NCI-H2171 (cell line): Measurements from ENCODE around the gene MED26.

ENCODE experiments used
- DNase-seq: peaks from one replicate; lab custom pipeline; 2025; lab: John Stamatoyannopoulos, UW

MED26 gene

DNA sequence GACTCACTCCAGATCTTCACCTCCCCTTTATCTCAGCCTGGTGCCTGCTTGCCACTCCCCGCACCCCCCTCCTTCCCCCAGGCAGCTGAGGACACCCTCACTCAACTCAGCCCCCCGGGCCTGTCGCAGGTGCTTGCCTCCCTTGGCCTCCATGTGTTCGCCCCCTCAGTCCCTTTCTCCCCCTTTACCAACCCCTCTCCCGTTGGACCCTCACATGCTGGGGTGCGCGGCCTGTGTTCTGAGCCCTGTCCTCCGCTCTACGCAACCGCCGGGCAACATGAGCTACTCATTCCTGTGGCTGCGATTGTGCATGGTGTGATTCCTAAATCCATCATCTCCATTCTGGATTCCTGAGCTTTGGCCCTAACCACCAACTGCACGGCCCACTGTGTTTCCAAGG is 90.9 kb downstream of the MED26 start:
- DNase-seq = no peak

DNA sequence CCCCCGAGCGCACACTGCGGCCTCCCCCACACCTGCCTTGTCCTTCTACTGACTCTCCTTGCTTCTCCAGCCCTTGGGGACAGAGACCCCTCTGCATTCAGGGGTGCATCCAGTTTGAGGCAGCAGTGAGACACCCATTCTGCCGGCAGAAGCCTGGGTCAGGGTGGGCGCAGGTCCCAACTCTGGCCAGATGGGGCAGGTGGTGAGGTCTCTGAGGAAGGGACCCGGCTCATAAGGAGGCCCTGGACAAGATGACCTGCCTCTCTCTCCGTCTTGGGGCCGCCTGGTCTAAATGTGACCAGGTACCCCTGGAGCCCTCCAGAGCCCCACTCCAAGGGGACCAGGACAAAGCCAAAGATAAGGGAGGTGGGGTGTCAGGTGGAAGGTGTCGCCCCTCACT is 91.9 kb downstream of the MED26 start:
- DNase-seq = no peak

DNA sequence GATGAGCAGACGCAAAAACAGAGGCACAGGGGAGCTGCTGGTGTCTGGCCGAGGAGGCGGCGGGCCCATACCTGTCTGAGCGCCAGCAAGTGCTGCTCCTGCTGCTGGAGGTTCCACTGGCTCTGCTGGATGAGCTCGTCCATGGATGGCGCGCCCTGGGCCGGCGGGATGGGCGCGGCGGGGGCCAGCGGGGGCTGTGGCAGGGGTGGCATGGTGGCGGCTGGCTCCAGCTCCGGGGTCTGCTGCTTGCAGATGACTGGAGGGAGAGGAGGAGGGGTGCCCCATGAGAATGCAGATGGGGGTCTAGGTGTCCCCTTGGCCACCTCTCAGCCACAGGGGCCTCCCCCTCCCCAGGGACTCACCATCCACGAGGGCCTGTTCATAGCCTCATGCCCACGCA is 92.6 kb downstream of the MED26 start:
- DNase-seq = no peak

DNA sequence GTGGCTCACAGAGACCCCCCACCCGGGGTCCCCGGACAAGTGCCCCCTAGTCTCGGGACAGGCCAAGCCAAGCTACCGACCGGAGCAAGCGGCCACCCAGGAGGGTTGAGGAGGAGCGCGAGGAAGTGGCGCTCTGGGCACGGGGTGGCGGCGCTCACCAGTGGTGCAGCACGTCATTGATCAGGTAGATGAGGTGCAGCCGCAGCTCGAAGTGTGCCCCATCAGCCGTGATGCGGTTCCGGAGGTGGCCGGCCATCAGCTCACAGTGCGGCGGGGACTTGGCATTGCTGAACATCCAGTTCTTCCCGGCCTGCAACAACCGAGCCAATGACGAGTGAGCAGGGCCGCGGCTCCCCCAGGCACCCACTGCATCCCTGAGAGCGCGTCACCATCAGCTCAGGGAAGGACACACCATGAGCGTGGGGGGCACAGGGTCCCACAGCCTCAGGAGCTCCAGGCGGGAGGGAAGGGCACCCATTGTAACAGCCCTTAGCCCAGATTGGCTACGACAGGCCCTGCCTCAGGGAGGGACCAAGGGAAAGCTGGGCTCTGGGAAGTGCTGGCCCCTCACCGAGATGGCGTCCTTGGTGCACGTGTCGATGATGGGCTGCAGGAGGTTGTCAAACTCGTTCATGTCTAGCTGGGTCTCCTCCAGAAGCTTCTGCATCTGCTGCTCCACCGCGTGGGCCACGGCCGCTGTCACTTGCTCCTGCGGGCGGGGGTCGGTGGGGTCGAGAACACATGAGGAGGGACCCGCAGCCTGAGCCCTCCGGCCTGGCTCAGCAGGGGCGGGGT is 95.4 kb downstream of the MED26 start:
- DNase-seq = no peak

DNA sequence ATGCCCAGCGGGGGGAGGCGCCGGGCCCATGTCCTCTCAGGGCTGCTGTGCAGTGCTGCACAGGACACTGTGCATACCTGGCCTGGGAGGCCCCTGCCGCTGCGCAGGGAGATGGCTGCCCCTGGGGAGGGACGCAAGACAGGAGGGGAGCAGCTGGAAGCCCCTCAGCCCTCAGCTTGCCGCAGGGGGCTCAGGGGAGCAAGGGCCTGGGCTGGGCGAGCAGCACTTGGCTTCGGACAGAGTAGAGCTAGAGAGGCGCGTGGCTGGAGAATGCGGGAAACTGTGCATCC is 96.7 kb downstream of the MED26 start:
- no peak for DNase-seq

DNA sequence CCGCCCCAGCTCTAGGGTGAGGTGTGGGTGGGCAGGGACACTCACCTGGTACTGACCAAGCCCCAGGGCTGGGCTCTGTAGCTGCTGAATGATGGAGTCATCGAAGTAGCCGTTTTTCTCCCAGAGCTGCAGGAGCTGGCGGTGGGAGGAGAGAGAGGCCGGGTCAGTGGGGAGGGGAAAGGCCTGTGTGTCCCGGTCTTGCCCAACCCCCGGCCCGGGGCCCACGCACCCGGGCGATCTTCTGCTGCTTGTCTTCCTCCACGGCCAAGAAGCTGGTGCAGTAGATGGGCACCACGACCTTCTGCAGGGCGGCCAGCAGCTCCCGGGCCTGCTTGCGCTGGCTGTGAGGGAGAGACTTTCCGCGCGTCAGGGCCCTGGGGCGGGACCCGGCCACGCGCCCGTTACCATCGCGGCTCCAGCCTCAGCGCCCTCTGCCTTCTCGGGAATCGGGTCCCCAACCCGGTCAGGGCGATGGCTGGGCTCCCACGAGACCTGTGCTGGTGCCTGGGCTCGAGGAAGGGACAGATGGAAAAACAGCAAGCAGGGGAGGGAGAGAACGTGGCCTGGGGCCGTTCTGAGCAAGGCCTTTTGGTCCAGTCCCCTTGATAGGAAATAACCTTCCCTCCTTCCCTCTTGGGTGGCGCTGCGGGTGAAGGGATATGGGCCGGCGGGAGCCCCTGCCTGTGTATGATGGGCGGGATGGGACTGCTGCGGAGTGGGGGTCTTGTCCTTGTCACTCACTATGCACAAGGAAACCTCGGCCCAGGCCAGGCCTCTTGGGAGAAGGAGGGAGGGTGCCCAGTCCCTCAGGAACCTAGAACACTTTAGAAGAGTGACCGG is 97.2 kb downstream of the MED26 start:
- DNase-seq = no peak

DNA sequence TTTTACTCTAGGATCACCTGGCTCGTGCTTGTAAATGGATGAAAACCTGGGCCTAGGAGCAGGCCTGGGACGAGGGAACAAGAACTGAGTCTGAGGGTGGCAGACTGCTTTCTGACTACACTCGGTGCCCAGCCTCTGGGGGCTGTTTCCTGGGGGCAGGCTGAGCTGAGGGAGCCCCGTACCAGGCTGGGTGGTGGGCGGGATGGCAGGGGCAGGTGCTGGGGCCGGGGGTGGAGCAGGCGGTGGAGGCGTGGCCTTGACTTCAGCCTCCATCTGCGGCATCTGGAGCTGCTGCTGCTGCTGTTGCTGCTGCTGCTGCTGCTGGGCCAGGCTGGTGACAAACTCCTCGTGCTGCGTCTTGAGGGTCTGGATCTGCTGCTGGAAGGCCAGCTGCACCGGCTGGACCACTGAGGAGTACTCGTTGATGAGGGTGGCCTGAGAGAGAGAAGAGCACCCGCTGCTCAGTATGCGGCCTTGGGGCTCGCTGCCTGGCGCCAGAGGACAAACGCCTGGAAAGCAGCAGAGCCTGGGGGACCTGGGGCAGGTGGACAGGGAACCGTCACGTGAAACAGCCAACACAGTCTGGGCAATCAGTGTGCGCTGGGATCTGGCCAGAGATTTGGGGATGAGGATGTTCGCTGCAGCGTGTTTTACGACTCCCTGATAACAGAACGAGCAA is 98.4 kb downstream of the MED26 start:
- DNase-seq = no peak

DNA sequence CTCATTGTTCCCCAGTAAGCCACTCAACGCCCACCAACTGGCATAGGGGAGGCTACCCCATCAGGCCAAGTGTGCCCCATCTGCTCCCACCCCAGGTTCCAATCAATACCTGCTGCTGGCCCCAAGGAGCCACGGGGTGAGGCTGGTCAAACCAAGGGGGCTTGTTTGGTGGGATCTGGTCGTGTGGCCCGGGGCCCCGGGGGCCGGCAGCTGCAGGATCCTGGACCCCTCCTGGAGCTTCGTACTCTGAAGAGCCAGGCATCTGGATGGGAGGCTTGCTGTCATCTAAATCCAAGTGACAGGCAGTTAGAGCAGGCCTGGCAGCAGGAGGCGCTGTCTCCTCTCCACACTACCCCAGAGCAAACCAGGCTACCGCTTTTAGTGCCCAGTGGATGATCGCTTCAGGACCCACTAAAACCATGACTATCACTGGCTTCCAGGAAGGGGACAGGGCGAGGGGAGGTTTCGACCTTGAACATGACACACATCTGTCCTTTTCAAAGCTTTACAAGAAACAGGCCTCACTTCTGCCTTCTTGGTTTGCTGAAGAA is 100.0 kb downstream of the MED26 start:
- DNase-seq = no peak

DNA sequence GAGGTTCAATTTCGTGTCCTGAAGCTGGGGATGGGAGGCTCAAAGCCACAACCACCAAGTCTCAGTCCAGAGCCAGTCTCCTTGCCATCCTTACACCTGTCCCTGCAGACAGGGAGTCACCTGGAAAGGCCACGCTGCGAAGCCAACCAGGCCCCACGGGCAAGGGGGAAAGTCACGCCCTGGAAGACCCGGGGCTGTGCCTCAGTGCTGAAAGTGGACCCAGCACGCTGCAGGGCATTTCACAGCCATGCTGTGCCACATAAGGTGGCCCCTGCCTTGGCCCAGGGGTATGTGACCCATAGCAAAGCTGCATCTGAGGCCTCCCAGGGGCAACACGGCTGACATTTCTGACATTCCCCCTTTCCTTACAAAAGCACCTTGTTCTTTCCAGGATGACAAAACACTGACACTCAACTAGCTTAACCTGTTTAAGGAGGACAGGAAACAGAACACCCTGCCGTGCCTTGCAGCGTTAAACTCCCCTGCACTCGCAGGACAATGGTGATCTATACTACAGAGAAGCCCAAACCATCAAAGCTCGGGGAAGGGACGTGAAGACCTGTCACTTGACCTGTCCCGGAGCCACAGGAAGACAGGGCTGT is 100.6 kb downstream of the MED26 start:
- no peak for DNase-seq

DNA sequence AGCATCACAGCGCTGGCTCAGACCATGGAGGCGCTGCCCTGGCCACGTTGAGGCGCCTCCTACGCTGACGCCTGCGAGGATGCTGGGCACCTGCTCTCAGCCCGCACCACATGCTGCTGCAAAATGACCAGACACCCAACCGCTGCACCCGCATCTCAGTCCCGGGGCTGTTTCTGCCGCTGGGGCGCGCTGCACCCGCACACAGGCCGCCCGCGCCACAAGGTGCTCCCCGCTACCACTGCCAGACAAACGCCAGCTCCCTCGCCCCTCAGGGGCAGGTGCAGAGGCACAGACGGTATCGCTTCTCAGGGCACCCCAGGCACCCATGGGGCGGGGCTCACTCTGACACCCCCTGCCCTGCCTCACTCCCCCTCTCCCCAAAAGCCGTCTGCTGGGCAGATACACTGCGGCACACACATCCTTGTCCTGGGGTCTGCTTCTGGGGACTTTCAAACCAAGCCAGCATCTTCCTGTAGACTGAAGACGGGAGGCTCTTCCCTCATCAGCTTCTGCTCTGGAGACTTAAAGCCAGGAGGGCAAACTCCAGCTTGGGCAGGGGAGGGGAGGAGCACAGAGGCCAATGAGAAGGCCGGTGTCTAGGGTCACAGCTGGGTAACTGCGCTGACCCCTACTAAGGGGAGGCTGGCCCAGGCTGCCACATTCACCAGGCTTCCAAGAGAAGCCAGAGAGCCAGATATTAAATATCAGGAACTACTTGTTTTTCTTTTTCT is 102.1 kb downstream of the MED26 start:
- DNase-seq = no peak

DNA sequence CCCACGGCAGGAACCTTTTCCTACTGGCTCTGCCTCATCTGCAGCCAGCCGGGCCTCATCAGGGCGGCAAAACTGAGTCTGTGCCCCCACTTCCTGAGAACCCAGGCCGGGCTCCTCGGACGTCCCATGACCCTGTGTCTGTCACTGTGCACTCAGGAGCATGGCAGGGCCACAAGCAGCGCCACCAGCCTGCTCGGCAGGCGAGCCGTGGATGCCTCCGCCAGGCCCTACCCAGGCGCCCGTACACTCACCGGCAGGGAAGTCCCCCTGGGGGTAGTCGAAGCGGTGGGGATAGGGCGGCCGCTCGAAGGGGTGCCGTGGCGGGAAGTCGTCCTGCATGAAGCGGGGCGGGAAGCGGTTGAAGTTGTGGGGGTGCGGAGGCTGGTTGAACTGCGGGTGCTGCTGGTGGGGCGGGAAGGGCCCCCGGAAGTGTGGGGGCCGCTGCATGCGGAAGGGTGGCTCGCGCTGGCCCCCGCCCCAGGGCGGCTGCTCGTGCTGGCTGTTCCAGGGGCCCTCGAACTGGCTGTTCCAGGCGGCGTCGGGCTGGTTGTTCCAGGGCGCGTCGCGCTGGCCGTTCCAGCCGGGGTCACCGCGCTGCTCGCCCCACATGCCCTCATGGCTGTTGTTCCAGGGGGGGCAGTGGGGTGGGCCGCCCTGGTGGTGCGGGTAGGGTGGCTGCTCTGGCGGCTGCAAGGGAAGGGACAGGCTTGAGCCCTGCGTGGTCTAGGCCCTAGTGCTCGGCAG is 102.8 kb downstream of the MED26 start:
- no peak for DNase-seq
